ENCODE results near the gene PCYT1A.
"Not testable (repeated sequence)": the region's sequence is repeated elsewhere in the genome, so short reads cannot be mapped to it uniquely, and the experiment has no call there.

Gene PCYT1A

DNA sequence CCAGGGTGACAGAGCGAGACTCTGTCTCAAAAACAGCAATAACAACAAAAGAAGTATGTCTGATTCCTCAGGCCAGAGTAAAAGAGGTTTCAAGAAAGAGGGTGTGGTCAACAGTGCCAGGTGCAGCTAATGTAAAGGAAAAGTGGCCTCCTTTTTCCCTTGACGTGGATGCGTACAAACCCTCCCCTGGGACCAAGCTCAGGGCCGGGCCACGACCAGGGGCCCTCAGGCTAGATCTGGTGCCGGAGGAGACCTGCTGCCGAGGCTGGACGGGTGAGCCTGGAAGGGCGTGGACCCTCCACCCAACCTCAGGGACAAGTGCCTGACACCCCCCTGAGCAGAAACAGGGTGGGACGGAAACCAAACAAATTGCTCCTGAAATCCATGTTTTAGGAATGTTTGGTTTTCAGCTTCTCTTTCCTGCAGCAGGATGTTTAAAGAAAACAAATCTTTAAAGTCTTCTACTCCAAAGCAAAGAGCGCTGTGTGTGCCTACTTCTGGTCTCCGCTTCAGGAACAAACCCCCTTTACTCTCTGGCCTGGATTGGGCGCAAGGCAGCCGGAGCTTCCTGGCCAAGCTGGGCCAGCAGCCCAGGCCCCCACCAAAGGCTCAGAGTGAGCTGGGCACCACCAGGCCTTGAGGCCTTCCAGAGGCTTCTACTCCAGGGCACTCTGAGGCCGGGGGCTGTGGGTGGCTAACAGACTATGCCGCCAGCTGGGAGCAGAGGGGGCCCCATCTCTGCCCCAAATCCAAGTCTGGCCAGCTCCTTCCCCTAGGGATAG, 97.8 kb downstream of the PCYT1A start:
- no peak for DNase-seq

DNA sequence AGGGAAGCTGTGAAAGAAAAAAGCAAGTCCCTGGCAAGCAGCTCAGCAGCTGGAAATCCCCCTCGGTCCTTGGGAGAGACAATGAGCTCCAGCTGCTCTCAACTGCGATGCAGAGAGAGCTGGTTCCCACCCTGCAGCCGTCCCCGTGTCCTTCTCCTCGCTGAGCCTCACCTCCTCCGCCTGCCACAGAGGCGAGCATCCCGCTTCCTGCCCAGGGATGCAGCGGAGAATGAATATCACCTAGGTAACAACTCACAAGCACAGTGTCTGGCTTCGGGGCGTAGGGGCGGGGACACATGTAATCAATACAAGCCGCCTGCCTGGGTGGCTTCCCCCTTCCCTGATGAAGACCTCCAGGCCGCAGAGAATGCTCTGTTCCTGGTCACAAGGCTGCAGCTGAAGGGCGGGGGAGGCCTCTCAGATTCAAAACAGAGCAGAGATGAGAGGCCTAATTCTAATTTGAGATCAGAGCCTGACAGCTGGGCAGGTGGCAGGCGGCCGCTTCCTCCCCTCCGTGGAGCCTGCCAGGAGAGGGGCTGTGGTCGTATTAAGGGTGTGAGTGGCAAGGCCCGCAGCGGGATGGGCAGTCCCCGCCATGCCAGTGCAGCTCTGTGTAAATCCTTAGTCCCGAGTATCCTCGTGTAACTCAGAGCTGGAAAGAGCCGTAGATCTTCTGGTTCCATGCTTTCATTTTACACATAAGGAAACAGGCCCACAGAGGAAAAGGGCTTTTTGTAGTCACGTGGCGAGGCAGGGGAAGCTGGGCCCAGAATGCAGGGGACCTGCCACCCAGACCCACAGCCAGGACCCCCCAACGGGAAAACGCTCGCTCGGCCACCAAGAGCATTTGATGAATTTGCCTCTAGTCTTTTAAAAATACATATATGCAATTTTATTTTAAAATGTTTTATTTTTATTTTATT, 100.6 kb downstream of the PCYT1A start:
- DNase-seq = no peak

DNA sequence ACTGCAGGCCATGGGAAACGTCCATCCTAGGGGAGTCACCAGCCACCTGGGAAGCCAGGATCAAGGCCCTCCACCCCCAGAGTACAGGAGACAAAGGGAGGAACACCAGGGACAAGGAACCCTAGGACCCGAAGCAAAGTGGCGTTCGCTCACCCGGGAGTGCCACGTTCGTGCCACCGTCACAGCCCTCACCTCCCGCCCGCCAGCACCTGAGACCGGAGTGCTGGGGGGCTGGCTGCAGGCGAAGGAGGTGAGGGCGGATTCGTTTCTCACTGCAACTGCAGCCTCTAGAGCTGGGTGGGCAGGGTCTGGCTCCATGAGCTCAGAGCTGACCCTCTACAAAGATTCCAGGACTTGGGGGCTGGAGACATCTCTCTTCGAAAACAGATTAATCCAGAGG, 102.6 kb downstream of the PCYT1A start:
- no peak for DNase-seq

DNA sequence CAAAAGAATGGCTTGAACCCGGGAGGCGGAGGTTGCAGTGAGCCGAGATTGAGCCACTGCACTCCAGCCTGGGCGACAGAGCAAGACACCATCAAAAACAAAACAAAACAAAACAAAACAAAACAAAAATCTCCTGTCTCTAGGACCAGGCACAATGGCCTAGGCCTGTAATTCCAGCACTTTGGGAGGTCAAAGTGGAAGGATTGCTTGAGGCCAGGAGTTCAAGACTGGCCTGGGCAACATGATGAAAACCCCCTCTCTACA, 103.4 kb downstream of the PCYT1A start:
- DNase-seq = not testable (repeated sequence)

DNA sequence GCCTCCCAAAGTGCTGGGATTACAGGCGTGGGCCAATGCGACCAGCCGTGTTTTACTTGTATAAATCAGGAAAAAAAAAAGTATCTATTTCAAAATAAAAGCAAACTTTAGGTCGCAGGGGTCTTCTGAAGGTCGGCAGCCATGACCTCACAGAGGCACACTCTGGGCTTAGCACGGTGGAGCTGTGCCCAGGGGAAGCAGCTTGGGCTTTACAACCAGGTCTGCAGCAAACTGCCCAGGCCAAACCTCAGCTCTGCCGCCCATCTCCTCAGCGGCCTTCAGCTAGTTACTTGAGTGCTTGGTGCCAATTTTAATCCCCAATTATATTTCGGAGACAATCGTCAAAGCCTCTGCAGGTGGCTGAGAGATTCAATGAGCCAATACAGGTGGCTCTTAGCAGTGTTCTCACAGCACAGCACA, 106.4 kb downstream of the PCYT1A start:
- no peak for DNase-seq

DNA sequence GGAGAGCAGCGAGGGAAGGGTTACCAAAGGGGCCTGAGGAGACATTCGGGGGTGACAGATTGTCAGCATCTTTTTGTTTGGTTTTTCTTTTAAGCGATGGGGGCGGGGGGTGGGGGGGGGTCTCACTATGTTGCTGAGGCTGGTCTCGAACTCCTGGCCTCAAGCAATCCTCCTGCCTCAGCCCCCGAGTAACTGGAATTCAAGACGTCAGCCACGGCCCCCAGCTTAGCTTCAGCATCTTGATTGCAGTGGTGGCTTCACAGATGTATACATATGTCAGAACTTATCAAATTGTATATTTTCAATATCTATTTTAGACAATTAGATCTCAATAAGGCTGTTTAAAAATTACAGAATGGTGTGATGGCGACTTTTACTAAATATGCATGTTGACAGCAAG, 107.2 kb downstream of the PCYT1A start:
- DNase-seq = no peak

Measured in activated CD4-positive, CD25-positive, alpha-beta regulatory T cell treated with anti-CD3 and anti-CD28 coated beads, Interleukin-2, amount 50 U/mL, for 72 hours (primary cell).